GM20000 (cell line): ENCODE data around the gene PDZD4.

Source experiments
- DNase-seq: peaks from one replicate; pipeline ENCODE4 v3.0.0; 2012; ENCODE audit warnings: low spot score
- TF ChIP-seq, protein P1 (sequence below): IDR thresholded peaks from 2 replicates; pipeline ENCODE4 v1.5.1; 2012; ENCODE audit warnings: mild to moderate bottlenecking, control low read depth; ENCODE audit errors: extremely low read depth, missing control alignments

The PDZD4 gene

DNA sequence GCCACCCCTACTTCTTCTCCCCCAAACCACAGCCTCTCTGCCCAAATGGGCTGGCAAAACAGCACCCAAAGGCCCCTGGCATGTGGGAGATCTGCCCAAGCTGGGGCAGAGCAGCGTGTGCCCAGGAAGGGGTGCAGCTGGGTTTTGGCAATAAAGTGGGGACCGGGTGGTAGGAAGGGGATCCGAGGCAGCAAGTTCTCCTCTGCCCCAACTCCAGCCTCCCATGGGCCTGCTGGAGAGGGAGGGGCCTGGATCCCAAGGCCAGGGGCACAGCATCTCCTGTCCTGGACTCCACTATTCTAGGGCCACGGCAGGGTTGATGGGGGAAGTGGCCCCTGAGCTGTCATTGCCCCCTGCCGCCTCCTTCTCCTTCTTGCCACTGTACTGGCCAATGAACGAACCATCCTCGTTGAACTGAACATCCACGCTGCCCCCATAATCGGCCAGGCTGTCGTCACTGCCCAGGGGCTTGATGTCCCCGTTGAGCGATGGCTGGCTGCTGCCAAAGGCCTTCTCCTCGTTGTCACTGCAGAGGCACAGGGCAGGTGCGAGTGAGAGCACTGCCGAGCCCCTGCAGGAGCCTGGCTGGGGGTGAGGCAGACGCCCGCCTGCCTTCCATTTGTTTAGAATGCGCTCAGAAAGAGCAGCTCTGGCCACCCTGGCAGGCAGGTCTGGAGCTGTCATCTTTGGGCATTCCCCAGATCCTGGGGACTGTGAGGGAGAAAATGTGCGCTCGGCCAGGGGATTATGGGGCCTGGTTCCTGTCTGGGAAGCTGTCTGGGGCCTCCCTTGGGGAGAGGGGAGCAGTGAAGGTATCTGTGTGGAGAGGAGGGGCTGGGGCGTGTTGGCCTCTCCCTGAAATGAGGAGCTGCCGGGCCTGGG lies 32.3 kb upstream of the PDZD4 start:
- TF ChIP-seq, protein P1, sequence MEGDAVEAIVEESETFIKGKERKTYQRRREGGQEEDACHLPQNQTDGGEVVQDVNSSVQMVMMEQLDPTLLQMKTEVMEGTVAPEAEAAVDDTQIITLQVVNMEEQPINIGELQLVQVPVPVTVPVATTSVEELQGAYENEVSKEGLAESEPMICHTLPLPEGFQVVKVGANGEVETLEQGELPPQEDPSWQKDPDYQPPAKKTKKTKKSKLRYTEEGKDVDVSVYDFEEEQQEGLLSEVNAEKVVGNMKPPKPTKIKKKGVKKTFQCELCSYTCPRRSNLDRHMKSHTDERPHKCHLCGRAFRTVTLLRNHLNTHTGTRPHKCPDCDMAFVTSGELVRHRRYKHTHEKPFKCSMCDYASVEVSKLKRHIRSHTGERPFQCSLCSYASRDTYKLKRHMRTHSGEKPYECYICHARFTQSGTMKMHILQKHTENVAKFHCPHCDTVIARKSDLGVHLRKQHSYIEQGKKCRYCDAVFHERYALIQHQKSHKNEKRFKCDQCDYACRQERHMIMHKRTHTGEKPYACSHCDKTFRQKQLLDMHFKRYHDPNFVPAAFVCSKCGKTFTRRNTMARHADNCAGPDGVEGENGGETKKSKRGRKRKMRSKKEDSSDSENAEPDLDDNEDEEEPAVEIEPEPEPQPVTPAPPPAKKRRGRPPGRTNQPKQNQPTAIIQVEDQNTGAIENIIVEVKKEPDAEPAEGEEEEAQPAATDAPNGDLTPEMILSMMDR: no peak
- DNase-seq: no peak

DNA sequence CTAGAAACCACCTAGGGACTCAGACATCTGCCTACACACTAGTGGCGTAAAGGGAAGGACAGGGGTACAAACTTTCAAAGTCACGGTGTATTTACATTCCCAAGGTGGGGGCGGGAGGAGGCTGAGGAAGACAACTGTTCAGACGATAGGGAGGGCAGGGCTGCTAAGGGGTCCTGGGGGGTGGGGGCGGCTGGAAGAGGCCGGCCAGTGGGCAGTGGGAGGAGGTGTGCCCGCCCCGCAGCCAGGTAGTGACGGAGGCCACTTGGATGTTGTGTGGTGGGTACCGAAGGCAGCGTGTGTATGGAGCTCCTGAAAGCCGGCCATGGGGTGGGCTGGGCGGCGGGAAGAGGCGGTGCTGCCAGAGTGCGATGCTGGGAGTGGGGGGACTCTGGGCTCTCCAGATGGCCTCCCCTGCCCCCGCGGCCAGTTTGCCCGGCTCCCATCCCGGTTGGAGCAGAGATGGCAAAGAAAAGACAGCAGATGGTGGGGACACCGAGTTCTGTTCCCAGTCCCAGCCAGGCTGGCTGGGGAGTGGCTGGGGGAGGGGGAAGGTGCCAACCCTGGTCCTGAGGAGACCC lies 31.5 kb upstream of the PDZD4 start:
- TF ChIP-seq, protein P1: no peak
- DNase-seq: no peak

DNA sequence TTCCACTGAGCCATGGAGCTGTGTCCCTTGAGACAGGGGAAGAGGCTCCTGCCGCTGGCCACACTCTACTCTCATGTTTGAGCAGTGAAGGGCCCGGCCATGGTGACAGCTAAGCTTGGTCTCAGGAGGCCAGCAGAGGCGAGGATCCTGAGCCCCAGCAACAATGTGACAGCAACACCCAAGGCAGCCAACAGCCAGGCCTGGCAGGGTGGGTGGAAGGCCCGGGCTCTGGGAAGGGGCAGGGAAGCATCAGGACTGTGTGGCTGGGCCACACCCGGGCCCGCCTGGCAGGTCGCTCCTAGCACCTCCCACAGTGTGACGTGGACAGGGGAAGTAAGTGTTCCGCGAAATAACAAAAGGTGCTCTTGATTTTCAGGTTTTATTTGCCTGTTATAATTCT lies 30.8 kb upstream of the PDZD4 start:
- DNase-seq: no peak
- TF ChIP-seq, protein P1: no peak

DNA sequence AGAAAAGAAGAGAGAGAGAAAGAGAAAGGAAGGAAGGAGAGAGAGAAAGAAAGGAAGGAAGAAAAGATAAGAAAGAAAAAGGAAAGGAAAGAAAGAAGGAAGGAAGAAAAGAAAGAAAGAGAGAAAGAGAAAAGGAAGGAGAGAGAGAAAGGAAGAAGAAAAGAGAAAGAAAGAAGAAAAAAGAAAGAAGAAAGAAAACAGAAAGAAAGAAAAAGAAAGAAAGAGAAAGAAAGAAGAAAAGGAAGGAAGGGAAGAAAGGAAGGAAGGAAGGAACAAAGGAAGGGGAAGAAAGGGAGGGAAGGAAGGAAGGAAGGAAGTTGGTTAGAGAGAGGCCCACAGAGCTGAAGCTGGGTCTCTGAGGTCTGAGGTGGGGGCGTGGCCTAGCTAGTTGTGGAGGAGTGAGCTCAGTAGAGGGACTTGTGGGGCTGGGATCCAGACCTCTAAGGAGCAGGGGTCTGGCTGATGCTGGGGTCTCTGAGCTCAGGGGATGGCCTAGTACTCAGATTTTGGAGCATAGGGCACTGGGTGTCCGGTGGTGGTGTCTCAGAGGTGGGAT lies 27.1 kb upstream of the PDZD4 start:
- DNase-seq: no peak
- TF ChIP-seq, protein P1: no peak

DNA sequence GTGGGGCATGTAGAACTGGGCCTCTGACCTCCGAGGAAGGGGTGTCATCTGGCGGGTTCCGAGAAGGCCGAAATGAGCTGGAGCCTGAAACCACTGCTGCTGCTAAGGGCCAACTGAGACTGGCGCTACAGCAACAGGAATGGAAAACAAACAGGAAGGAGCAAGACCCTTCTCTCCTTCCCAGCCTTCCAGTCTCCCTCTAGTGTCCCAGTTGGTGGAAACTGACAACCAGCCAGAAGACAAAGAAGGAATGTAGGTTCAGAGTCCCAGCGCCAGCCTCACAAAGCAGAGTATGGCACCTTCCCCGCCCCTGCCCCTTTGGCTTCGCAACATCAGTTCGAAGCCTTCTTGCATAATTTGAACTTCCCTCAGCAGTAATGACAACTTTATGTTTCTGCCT lies 24.4 kb upstream of the PDZD4 start:
- no peak for DNase-seq
- TF ChIP-seq, protein P1: no peak

DNA sequence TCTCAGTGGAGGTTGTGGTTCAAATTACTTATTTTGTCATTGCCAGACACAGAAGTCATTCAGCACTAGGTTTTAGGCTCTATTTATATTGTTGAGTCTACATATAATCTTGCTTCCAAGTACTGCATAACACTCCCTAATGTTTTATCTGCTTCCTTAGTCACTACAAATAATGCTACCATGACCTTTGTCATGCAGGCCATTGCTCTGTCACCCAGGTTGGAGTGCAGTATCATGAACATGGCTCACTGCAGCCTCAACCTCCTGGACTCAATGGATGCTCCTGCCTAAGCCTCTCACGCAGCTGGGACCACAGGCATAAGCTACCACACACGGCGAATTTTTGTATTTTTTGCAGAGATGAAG lies 23.5 kb upstream of the PDZD4 start:
- TF ChIP-seq, protein P1: no peak
- DNase-seq: no peak

DNA sequence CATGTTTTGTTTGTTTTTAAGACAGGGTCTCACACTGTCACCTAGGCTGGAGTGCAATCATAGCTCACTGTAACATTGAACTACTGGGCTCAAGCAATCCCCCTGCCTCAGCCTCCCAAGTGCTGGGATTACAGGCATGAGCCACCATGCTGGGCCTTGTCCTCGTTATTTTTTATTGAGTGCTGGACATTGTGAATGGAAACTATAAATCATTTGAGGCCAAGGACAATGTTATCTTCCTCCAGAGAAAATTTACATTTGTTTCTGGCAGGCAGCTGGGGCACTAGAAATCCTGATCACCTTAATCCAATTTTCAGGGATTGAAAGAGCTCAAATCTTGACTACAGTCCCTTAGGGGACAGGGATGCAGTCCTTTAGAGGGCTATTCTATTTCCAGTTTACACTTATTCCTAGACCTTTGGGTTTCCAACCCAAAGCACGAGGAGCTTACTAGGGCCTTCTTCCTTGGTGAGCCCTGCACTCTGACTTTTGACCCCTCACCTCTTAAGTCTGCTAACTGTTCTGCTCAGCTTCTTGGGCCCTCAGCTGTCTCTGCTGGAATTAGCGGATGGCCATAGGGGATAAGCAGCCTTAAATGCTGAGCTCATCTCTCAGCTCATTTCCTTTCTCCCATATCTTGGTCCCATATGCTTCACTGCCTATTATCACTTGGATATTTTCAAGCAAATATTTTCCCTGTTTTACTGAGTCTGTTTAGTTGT lies 23.0 kb upstream of the PDZD4 start:
- TF ChIP-seq, protein P1: no peak
- no peak for DNase-seq
